ENCODE results near the gene XK. TPM values are rescaled to one million over a fixed set of nuclear protein-coding genes. Genes with fewer than 3 reads are reported as not detected.
A peak's percentile ranks its signal among the peaks of the same experiment; 100 is the strongest.

Gene XK
- total RNA-seq, 1 donor from 2014 or later = 7.4 TPM

GRCh38 chrX:37701588-37701987 lies 16.0 kb downstream of the XK start:
- Mint-ChIP-seq H3K4me3 (ENCODE audit: unreplicated experiment) (no peak overlapping the region), H3K27ac (ENCODE audit: unreplicated experiment) (peak overlapping the region; percentile 66), H3K4me1 (ENCODE audit: low read depth, unreplicated experiment) (peaks cover 9% of the 10 kb centered on the region), H3K9me3 (ENCODE audit: unreplicated experiment) (no peaks in the 10 kb centered on the region), H3K27me3 (ENCODE audit: unreplicated experiment) (no peaks in the 10 kb centered on the region), H3K36me3 (ENCODE audit: unreplicated experiment) (no peaks in the 10 kb centered on the region)
- TF ChIP-seq, protein P1, sequence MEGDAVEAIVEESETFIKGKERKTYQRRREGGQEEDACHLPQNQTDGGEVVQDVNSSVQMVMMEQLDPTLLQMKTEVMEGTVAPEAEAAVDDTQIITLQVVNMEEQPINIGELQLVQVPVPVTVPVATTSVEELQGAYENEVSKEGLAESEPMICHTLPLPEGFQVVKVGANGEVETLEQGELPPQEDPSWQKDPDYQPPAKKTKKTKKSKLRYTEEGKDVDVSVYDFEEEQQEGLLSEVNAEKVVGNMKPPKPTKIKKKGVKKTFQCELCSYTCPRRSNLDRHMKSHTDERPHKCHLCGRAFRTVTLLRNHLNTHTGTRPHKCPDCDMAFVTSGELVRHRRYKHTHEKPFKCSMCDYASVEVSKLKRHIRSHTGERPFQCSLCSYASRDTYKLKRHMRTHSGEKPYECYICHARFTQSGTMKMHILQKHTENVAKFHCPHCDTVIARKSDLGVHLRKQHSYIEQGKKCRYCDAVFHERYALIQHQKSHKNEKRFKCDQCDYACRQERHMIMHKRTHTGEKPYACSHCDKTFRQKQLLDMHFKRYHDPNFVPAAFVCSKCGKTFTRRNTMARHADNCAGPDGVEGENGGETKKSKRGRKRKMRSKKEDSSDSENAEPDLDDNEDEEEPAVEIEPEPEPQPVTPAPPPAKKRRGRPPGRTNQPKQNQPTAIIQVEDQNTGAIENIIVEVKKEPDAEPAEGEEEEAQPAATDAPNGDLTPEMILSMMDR (IDR thresholded peaks at IDR 0.05; ENCODE audit: partially characterized antibody, unreplicated experiment) = no peak
- DNase-seq = no peak

GRCh38 chrX:37711991-37712390 lies 26.4 kb downstream of the XK start:
- H3K9me3 Mint-ChIP-seq (ENCODE audit: unreplicated experiment) = peaks cover 4% of the 10 kb centered on the region
- H3K4me1 Mint-ChIP-seq (ENCODE audit: low read depth, unreplicated experiment) = no peaks in the 10 kb centered on the region
- no peaks in the 10 kb centered on the region for H3K27me3 Mint-ChIP-seq (ENCODE audit: unreplicated experiment)
- H3K36me3 Mint-ChIP-seq (ENCODE audit: unreplicated experiment) = no peaks in the 10 kb centered on the region
- TF ChIP-seq, protein P1 (IDR thresholded peaks at IDR 0.05; ENCODE audit: partially characterized antibody, unreplicated experiment) = no peak
- no peak overlapping the region for H3K27ac Mint-ChIP-seq (ENCODE audit: unreplicated experiment)
- no peak overlapping the region for H3K4me3 Mint-ChIP-seq (ENCODE audit: unreplicated experiment)
- no peak for DNase-seq

DNA sequence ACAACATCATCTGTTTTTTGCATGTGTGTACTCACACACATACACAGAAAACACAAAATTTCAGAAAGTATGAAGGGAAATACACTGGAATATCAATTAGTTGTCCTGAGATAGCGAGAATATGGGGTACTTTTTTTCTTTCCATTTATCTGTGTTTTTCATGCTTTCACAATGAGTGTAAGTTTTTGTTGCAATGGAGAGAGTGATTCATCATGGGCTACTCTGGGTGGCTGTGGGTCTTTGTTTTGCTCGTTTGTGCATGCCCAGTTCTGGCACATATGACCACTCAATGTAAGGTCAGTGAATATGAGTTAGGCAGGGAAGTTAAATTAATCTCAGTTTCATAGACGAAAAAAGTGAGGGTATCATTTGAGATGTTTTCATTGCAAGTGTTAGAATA lies 26.9 kb downstream of the XK start:
- H3K4me1 Mint-ChIP-seq (ENCODE audit: low read depth, unreplicated experiment) = no peaks in the 10 kb centered on the region
- no peaks in the 10 kb centered on the region for H3K36me3 Mint-ChIP-seq (ENCODE audit: unreplicated experiment)
- no peak overlapping the region for H3K27ac Mint-ChIP-seq (ENCODE audit: unreplicated experiment)
- DNase-seq = no peak
- TF ChIP-seq, protein P1 (IDR thresholded peaks at IDR 0.05; ENCODE audit: partially characterized antibody, unreplicated experiment) = no peak
- peaks cover 4% of the 10 kb centered on the region for H3K9me3 Mint-ChIP-seq (ENCODE audit: unreplicated experiment)
- H3K27me3 Mint-ChIP-seq (ENCODE audit: unreplicated experiment) = no peaks in the 10 kb centered on the region
- H3K4me3 Mint-ChIP-seq (ENCODE audit: unreplicated experiment) = no peak overlapping the region

GRCh38 chrX:37714479-37714878 lies 28.9 kb downstream of the XK start:
- no peak overlapping the region for H3K27ac Mint-ChIP-seq (ENCODE audit: unreplicated experiment)
- TF ChIP-seq, protein P1 (IDR thresholded peaks at IDR 0.05; ENCODE audit: partially characterized antibody, unreplicated experiment) = no peak
- no peak overlapping the region for H3K4me3 Mint-ChIP-seq (ENCODE audit: unreplicated experiment)
- no peaks in the 10 kb centered on the region for H3K36me3 Mint-ChIP-seq (ENCODE audit: unreplicated experiment)
- no peaks in the 10 kb centered on the region for H3K9me3 Mint-ChIP-seq (ENCODE audit: unreplicated experiment)
- no peaks in the 10 kb centered on the region for H3K4me1 Mint-ChIP-seq (ENCODE audit: low read depth, unreplicated experiment)
- no peaks in the 10 kb centered on the region for H3K27me3 Mint-ChIP-seq (ENCODE audit: unreplicated experiment)
- no peak for DNase-seq

- Mint-ChIP-seq H3K36me3 (ENCODE audit: unreplicated experiment) (no peaks in the 10 kb centered on the region), H3K27me3 (ENCODE audit: unreplicated experiment) (no peaks in the 10 kb centered on the region), H3K27ac (ENCODE audit: unreplicated experiment) (no peak overlapping the region), H3K9me3 (ENCODE audit: unreplicated experiment) (peaks cover 1% of the 10 kb centered on the region), H3K4me3 (ENCODE audit: unreplicated experiment) (no peak overlapping the region), H3K4me1 (ENCODE audit: low read depth, unreplicated experiment) (no peaks in the 10 kb centered on the region)
- TF ChIP-seq, protein P1 (IDR thresholded peaks at IDR 0.05; ENCODE audit: partially characterized antibody, unreplicated experiment) = no peak
- DNase-seq = no peak
These were observed 31.0 kb downstream of the XK start for GRCh38 chrX:37716602-37717001.

All from glutamatergic neuron (in vitro differentiated cells).